ENCODE data around the gene MFRP.

The MFRP gene

GRCh38 chr11:119336744-119337469, 9.6 kb downstream of the MFRP start:
- no peak for DNase-seq

GRCh38 chr11:119335655-119336543, 10.6 kb downstream of the MFRP start:
- no peak for DNase-seq

- no peak for DNase-seq
Observed at GRCh38 chr11:119335091-119335654, 11.3 kb downstream of the MFRP start.

- peak; percentile 68 to 88 (median 78) for DNase-seq
Observed at GRCh38 chr11:119334174-119334930, 12.2 kb downstream of the MFRP start, which contains the start of gene RNF26. RNF26 (plus strand) TSS chr11:119334527; CDS start chr11:119335123, 596 bp downstream.

GRCh38 chr11:119332111-119332765, 14.3 kb downstream of the MFRP start:
- DNase-seq: no peak

GRCh38 chr11:119330237-119330636, 16.3 kb downstream of the MFRP start:
- no peak for DNase-seq

GRCh38 chr11:119329320-119329719, 17.2 kb downstream of the MFRP start:
- no peak for DNase-seq

- DNase-seq: no peak
Observed at GRCh38 chr11:119324189-119324588, 22.3 kb downstream of the MFRP start.

- peak; percentile 47 to 77 (median 72) for DNase-seq
Observed at GRCh38 chr11:119323532-119324033, 22.9 kb downstream of the MFRP start.

GRCh38 chr11:119322921-119323531, 23.5 kb downstream of the MFRP start:
- DNase-seq: no peak

- DNase-seq: no peak
Observed at GRCh38 chr11:119322360-119322739, 24.2 kb downstream of the MFRP start.

GRCh38 chr11:119320776-119321524, 25.6 kb downstream of the MFRP start:
- DNase-seq: peak in 2 of 4 experiments; percentile 21 to 46

GRCh38 chr11:119320240-119320775, 26.2 kb downstream of the MFRP start:
- no peak for DNase-seq

GRCh38 chr11:119319700-119320239, 26.7 kb downstream of the MFRP start:
- DNase-seq: no peak

GRCh38 chr11:119319136-119319699, 27.3 kb downstream of the MFRP start:
- no peak for DNase-seq

- DNase-seq: no peak
Observed at GRCh38 chr11:119318240-119319135, 28.0 kb downstream of the MFRP start.

- DNase-seq: no peak
Observed at GRCh38 chr11:119317592-119318239, 28.8 kb downstream of the MFRP start.

Data from activated naive CD4-positive, alpha-beta T cell (primary cell).